HepG2 (cell line): ENCODE results near the gene CLCNKA. TPM values are rescaled to one million over a fixed set of nuclear protein-coding genes. Genes with fewer than 3 reads are reported as not detected.

Experiments used
- CBX5 ChIP-seq: sonication (generic); formaldehyde crosslinking; IDR thresholded peaks from 2 replicates; pipeline ENCODE4 v1.4.0; 2020; ENCODE audit warnings: missing genetic modification reagents, borderline replicate concordance
- CEBPB ChIP-seq: IDR thresholded peaks from 2 replicates; pipeline ENCODE4 v1.6.1; 2011; ENCODE audit warnings: low read depth, low read length, improper control_type of control experiment, borderline replicate concordance
- CEBPG ChIP-seq: IDR thresholded peaks from 2 replicates; pipeline ENCODE4 v1.6.1; 2016
- ELF3 ChIP-seq: IDR thresholded peaks from 2 replicates; pipeline ENCODE4 v1.6.1; 2016; ENCODE audit warnings: missing genetic modification reagents, missing compliant biosample characterization
- HNF4A ChIP-seq: sonication (generic); formaldehyde crosslinking; IDR thresholded peaks from 2 replicates; pipeline ENCODE4 v1.4.0; 2020; ENCODE audit warnings: missing genetic modification reagents
- HOXA3 ChIP-seq: sonication (generic); formaldehyde crosslinking; IDR thresholded peaks from 2 replicates; pipeline ENCODE4 v1.5.0; 2020; ENCODE audit warnings: missing genetic modification reagents
- MAZ ChIP-seq, 2 experiments: sonication (generic) in 1 of 2; formaldehyde crosslinking in 1 of 2; IDR thresholded peaks; 2 replicates each; pipeline versions ENCODE4 v1.5.0 to v1.6.1; 2012 to 2020; ENCODE audit warnings: low read depth in 2 of 2, mild to moderate bottlenecking in 2 of 2, borderline replicate concordance in 1 of 2, improper control_type of control experiment in 1 of 2, low read length in 1 of 2, missing genetic modification reagents in 1 of 2, moderate library complexity in 1 of 2
- PAXIP1 ChIP-seq: sonication (generic); formaldehyde crosslinking; conservative IDR thresholded peaks from 2 replicates; pipeline ENCODE4 v1.4.0; 2020; ENCODE audit warnings: mild to moderate bottlenecking, missing genetic modification reagents, moderate library complexity
- PHB2 ChIP-seq: fragments of 450-650 bp; IDR thresholded peaks from 2 replicates; pipeline ENCODE4 v1.6.1; 2018; ENCODE audit not compliant: partially characterized antibody
- PHF21A ChIP-seq: sonication (generic); formaldehyde crosslinking; IDR thresholded peaks from 2 replicates; pipeline ENCODE4 v1.5.0; 2020; ENCODE audit warnings: mild to moderate bottlenecking, missing genetic modification reagents
- POGZ ChIP-seq: sonication (generic); formaldehyde crosslinking; IDR thresholded peaks from 2 replicates; pipeline ENCODE4 v1.4.0; 2020; ENCODE audit warnings: mild to moderate bottlenecking, missing genetic modification reagents
- RXRA ChIP-seq: sonication (generic); formaldehyde crosslinking; IDR thresholded peaks from 2 replicates; pipeline ENCODE4 v1.5.1; 2020; ENCODE audit warnings: missing genetic modification reagents
- RXRB ChIP-seq: IDR thresholded peaks from 2 replicates; pipeline ENCODE4 v1.6.1; 2016; ENCODE audit warnings: borderline replicate concordance, missing genetic modification reagents, missing compliant biosample characterization
- SALL1 ChIP-seq: sonication (generic); formaldehyde crosslinking; IDR thresholded peaks from 2 replicates; pipeline ENCODE4 v1.8.0; 2022; ENCODE audit warnings: mild to moderate bottlenecking, missing genetic modification reagents
- SIN3A ChIP-seq: IDR thresholded peaks from 2 replicates; pipeline ENCODE4 v1.6.1; 2011; ENCODE audit warnings: low read depth, mild to moderate bottlenecking, control low read depth, low read length, borderline replicate concordance
- SOX13 ChIP-seq, 3 experiments: fragments of 450-650 bp in 1 of 3; sonication (generic) in 1 of 3; formaldehyde crosslinking in 1 of 3; IDR thresholded peaks in 2 of 3; conservative IDR thresholded peaks in 1 of 3; 2 replicates each; pipeline versions ENCODE4 v1.5.0 to v1.6.1; 2016 to 2020; ENCODE audit warnings: antibody characterized with exemption in 1 of 3, mild to moderate bottlenecking in 1 of 3, missing compliant biosample characterization in 1 of 3, missing genetic modification reagents in 1 of 3, moderate library complexity in 1 of 3
- SOX5 ChIP-seq: IDR thresholded peaks from 2 replicates; pipeline ENCODE4 v1.6.1; 2016; ENCODE audit warnings: borderline replicate concordance
- ZBTB7B ChIP-seq: sonication (generic); formaldehyde crosslinking; IDR thresholded peaks from 2 replicates; pipeline ENCODE4 v1.4.0; 2020; ENCODE audit warnings: missing genetic modification reagents
- ZGPAT ChIP-seq: IDR thresholded peaks from 2 replicates; pipeline ENCODE4 v1.6.1; 2016; ENCODE audit warnings: mild to moderate bottlenecking
- ZNF224 ChIP-seq: sonication (generic); formaldehyde crosslinking; IDR thresholded peaks from 2 replicates; pipeline ENCODE4 v1.5.0; 2020; ENCODE audit warnings: mild to moderate bottlenecking, missing genetic modification reagents
- ZNF281 ChIP-seq: sonication (generic); formaldehyde crosslinking; IDR thresholded peaks from 2 replicates; pipeline ENCODE4 v1.4.0; 2020; ENCODE audit warnings: missing genetic modification reagents, borderline replicate concordance
- ZNF572 ChIP-seq: sonication (generic); formaldehyde crosslinking; IDR thresholded peaks from 2 replicates; pipeline ENCODE4 v1.5.1; 2020; ENCODE audit warnings: mild to moderate bottlenecking, missing genetic modification reagents
- polyA plus RNA-seq, 8 experiments: library from polyadenylated mRNA; depleted of rRNA in 3 of 8; stranded (reverse) in 7 of 8; unstranded in 1 of 8; fragments of >200 nt; fragmentation: Illumina TruSeq in 4 of 8; extraction: Trizol in 4 of 8; gene quantifications; 2 replicates each; pipeline versions ENCODE4 v1.2.1 to v1.2.3, GENCODE V29; 2011 to 2016; ENCODE audit warnings: low read depth in 4 of 8, missing spikeins in 1 of 8, mixed read lengths in 1 of 8; ENCODE audit not compliant: insufficient read depth in 1 of 8
- total RNA-seq, 5 experiments: library from RNA; depleted of rRNA; stranded (reverse); fragments of >200 nt; fragmentation: Illumina TruSeq; extraction: Trizol; gene quantifications; 2 replicates each; pipeline ENCODE4 v1.2.3, GENCODE V29; 2016; ENCODE audit warnings: low read depth in 1 of 5

Gene CLCNKA
- total and polyA plus RNA-seq, 2 of the 13 experiments (the other 11 are each of a cell fraction or from before 2014, with no cell fraction given), result 0.03 TPM; not detected in 1

- TF ChIP-seq PHB2, result no peak
- TF ChIP-seq SOX13 (IDR thresholded peaks at IDR 0.05), result no peak
- peak in 1 of 2 experiments; percentile 27; a peak in 2 of 4 replicates for TF ChIP-seq SOX13 (CRISPR knock-in tag; conservative IDR thresholded peaks at IDR 0.05 in 1 of 2, IDR thresholded peaks at IDR 0.05 in 1 of 2)
- TF ChIP-seq MAZ (IDR thresholded peaks at IDR 0.05; ENCODE audit: borderline replicate concordance, low read depth, low read length), result no peak
- peak; percentile 64; the same call in 1 of the 2 replicates for TF ChIP-seq MAZ (CRISPR knock-in tag; IDR thresholded peaks at IDR 0.05; ENCODE audit: low read depth)
- peak; percentile 43; the same call in 1 of the 2 replicates for TF ChIP-seq RXRB
- peak; percentile 40; the same call in 1 of the 2 replicates for TF ChIP-seq ELF3
- TF ChIP-seq ZGPAT (CRISPR knock-in tag), result peak; percentile 38; the same call in 1 of the 2 replicates
- 0 out of 2 replicates have a peak, but pooled peaks have one; percentile 19 for TF ChIP-seq ZNF572
- peak; percentile 70; the same call in 1 of the 2 replicates for TF ChIP-seq RXRA (CRISPR knock-in tag)
- TF ChIP-seq ZBTB7B (CRISPR knock-in tag), result 0 out of 2 replicates have a peak, but pooled peaks have one; percentile 34
- peak; percentile 46; the same call in 1 of the 2 replicates for TF ChIP-seq CBX5 (CRISPR knock-in tag)
- peak; percentile 59 for TF ChIP-seq PAXIP1 (CRISPR knock-in tag)
- TF ChIP-seq ZNF224 (CRISPR knock-in tag), result no peak
- peak; percentile 36; the same call in 1 of the 2 replicates for TF ChIP-seq SOX5 (CRISPR knock-in tag)
- peak; percentile 88 for TF ChIP-seq ZNF281 (CRISPR knock-in tag)
- TF ChIP-seq CEBPG (CRISPR knock-in tag), result peak; percentile 53; the same call in 1 of the 2 replicates
- peak; percentile 62; the same call in 1 of the 2 replicates for TF ChIP-seq HOXA3
- peak; percentile 42; the same call in 1 of the 2 replicates for TF ChIP-seq SIN3A
- peak; percentile 11; the same call in 1 of the 2 replicates for TF ChIP-seq POGZ (CRISPR knock-in tag)
- TF ChIP-seq CEBPB, result peak; percentile 54; the same call in 1 of the 2 replicates
- TF ChIP-seq PHF21A (CRISPR knock-in tag), result peak; percentile 64
- TF ChIP-seq SALL1 (CRISPR knock-in tag), result peak; percentile 48; the same call in 1 of the 2 replicates
- TF ChIP-seq HNF4A (CRISPR knock-in tag), result no peak
Observed at GRCh38 chr1:16012590-16013219, 9.1 kb upstream of the CLCNKA start (continued).
